IPS-11a (cell line): ENCODE results near the gene MYL6.
A peak's percentile ranks its signal among the peaks of the same experiment; 100 is the strongest.

Experiments
- H3K4me3 ChIP-seq: one replicate; pipeline ENCODE4 v1.5.1; 2013; ENCODE audit warnings: low read depth, low read length, control low read depth

MYL6 gene

DNA sequence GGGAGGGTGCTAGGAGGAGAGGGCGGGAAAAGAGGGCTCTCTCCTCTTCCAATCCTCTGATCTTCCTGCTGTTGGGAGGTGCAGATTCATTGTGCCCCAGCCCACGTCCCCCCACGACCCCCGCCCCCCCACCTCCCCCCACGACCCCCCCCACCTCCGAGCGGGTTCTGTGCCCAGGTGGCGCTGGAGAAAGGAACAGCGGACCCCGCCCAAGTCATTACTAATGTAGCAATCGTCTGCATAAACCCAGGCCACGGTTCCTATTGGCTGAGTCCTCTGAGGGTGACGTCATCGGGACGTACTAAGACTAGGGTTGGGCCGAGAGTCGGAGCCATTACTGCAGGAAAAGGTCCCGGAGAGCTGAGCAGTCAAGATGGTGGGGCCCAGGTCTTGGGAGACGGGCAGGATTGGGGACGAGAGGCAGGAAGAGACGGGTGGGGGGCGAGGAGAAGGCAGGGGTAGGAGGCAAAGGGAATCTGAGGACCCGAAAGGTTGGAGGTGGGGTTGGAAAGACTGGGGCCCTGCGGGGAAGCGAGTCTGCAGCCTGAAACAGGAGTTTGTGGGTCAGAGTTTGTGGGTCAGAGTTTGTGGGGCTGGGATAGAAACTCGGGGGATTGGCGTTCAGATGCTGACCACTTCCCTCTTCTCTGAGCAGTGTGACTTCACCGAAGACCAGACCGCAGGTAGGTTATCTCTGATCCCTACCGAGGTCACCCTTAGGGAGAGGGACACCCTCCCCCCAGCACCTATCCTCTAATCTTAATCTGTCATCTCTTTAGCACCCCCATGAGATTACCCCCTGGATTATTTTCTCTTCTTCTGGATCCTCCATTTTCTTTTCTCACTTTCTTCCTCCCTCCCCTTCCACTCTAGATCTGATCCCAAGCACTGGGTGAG, at the start of gene MYL6:
TSS of gene MYL6 (plus strand) at position 331 of the 897 bp plus-strand sequence. CDS start at position 374, 43 bp downstream.
- peak within 1 kb of the TSS; percentile 99 for H3K4me3 ChIP-seq

DNA sequence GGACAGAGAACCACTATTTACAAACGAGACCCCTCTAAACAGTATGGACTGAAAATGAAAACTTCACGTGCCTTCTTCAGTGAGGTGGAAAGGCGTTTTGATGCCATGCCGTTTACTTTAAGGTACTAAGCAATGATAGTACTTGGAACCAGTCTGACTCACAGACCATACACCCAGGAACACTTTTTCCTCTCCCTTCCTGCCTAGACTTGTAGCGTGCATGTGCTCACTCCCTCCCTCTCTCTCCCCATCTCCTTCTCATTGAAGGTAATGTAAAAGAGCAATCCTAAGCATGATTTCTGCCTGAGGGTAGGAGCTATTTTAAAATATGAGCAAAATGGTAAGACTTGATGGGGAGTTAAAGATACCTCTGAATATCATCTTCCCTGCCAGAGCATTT, 47.6 kb upstream of the MYL6 start:
- no peak overlapping the region for H3K4me3 ChIP-seq

DNA sequence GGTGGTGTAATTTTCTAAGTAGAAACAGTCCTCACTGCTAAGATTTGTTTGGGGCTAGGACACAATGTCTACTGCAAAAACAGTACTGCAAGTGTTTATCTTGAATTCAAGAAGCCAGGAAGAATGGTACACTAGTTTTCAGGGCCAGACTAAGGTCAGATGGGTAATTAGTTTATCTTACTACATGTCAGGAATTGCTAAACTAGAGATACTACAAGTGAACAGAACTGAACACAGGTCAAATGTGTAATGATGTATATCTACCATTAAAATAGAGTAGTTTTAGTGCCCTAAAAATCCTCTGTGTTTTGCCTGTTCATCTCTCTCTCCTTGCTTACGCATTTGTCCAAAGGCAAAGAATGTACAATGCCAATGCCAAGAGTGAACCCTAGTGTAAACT, 44.1 kb upstream of the MYL6 start:
- H3K4me3 ChIP-seq, result no peak overlapping the region

GRCh38 chr12:56115329-56115728, 42.8 kb upstream of the MYL6 start:
- H3K4me3 ChIP-seq, result peak overlapping the region; percentile 100

- peak within 1 kb of the TSS; percentile 100 for H3K4me3 ChIP-seq
Observed at GRCh38 chr12:56116267-56117081, 41.7 kb upstream of the MYL6 start, which contains the start of gene RPL41. Gene RPL41 (plus strand): TSS chr12:56116633.

DNA sequence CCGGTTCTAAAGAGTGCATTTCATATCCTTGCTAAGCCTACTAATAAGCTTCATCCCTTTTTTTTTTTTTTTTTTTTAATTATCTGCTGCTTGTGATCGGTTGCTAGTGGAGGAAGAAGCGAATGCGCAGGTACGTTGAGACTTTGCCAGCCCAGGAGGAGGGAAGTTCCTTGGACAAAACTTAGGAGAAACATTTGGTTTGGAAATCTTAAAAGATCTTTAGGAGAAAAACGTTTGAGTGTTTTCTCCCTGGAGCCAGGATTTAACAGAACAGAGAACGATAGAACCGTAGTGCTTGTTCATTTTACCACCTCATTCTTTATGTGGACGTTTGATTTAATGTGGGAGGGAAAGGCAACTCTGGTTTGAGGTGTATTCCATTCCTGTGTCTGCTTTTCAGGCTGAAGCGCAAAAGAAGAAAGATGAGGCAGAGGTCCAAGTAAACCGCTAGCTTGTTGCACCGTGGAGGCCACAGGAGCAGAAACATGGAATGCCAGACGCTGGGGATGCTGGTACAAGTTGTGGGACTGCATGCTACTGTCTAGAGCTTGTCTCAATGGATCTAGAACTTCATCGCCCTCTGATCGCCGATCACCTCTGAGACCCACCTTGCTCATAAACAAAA, 41.0 kb upstream of the MYL6 start:
- H3K4me3 ChIP-seq, result peak overlapping the region; percentile 100

DNA sequence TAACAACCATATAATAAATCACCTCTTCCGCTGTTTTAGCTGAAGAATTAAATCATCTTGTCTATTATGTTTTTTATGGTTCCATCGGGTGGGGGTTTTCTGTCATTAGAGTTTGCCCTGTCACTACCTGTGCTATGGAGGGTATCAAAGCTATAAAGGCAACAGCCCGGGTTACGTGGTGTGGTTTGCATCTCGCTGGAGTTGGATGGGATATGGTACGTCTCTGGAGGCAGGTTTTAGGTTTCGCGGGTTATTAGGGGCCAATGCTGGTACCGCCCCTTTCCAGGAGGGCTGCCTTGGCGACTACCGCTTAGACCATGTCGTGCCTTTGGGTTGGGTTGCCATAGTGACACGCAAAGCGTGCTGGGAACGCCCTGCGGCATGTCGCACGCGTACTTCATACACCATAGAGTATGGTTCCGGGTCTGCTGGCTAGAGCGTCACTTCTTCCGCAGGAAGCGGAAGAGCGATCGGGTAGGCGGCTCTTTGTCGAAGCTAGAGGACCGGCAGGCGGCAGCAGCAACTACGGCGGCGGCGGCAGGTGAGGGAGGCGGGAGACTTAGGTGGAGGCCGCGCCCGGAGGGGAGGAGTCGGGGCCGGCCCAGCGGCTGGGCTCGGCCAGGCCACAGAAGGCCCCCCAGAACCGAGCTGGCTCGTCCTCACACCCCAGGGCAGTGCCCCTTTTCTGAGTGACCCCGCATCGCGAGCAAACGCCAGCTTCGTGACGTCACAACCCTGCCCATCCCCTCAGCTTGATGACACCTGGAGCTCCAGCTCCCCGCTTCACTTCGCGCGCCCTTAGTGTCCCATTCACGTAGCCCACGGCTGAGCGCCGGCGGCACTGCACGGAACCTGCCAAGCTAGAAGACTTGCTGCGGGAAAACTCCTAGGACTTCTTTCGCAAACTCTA, 40.1 kb upstream of the MYL6 start, which contains the start of gene ZC3H10:
TSS of gene ZC3H10 (plus strand) at position 489 of the 910 bp plus-strand sequence. CDS start 2,297 bp downstream, outside the sequence.
- H3K4me3 ChIP-seq, result peak within 1 kb of the TSS; percentile 100

- peak overlapping the region; percentile 60 for H3K4me3 ChIP-seq
Observed at GRCh38 chr12:56118688-56119357, 39.3 kb upstream of the MYL6 start.

DNA sequence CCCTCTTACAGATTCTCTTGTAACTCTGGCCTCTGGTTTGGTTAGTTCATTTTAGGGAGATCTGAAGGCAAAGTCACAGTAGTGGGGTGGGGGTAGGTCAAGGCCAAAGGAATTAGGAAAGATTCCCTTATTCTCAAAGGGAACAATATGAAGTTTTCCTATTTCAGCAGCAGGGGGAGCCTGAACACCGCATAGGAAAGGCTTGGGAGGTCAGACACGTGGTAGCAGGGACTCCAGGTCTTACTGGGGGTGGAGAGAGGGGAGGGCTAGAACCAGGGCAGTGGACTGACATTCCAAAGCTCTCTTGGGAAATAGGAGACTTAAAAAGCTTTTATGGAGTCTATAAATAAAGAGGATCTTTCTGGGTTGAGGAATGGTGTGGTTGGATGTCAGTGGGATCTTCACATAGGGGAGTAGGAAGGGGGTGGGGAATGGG, 38.8 kb upstream of the MYL6 start:
- no peak overlapping the region for H3K4me3 ChIP-seq

GRCh38 chr12:56120158-56120846, 37.9 kb upstream of the MYL6 start:
- H3K4me3 ChIP-seq, result no peak overlapping the region

GRCh38 chr12:56121204-56121870, 36.8 kb upstream of the MYL6 start:
- no peak overlapping the region for H3K4me3 ChIP-seq

DNA sequence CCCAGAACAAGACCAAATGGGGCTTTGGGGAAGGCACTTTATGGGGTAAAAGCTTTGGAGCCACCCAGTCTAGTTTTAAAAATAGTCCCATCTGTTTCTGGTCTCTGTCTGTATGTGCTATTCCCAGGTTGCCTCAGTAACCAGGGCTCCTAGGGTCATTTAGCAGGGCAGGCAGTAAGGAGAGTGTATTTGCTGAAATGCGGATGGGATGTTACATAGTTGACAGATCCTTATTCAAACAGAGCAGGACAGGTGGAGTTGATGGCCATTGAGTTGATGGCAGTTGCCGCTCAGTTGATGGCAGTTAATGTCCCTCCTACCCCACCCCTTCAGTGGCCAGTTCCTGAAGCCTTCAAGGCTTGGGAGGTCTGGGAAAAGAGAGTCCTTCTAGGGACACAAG, 35.5 kb upstream of the MYL6 start:
- H3K4me3 ChIP-seq, result no peak overlapping the region

GRCh38 chr12:56124133-56124532, 34.0 kb upstream of the MYL6 start:
- no peak overlapping the region for H3K4me3 ChIP-seq

GRCh38 chr12:56126732-56127239, 31.4 kb upstream of the MYL6 start:
- no peak overlapping the region for H3K4me3 ChIP-seq

DNA sequence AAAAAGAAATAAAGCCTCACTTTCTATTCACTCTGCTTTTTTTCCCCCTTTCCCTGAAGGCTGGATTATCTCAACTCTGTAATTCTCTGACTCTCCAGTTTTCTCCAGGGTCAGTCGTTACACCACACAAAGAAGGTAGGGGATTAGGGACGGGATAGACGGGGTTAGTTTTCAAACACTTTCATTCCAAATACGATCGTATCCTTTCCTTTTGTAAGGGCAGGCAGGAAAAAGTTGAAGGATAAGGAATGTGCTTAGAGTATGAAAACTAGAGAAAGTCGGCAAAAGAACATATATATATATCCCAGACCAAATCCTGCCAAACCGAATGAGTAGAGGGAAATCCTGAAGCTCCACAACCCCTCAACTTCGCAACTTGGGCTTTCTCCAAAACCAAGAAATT, 30.7 kb upstream of the MYL6 start:
- H3K4me3 ChIP-seq, result no peak overlapping the region

- H3K4me3 ChIP-seq, result peak within 1 kb of the TSS; percentile 96
Observed at GRCh38 chr12:56127888-56128669, 30.1 kb upstream of the MYL6 start, which contains the start of gene ESYT1. Gene ESYT1 (plus strand): TSS chr12:56128267. CDS start chr12:56128320, 53 bp downstream.

GRCh38 chr12:56128670-56129205, 29.4 kb upstream of the MYL6 start:
- H3K4me3 ChIP-seq, result peak overlapping the region; percentile 96
